HepG2 (cell line): ENCODE data around the gene RREB1. TPM values are rescaled to one million over a fixed set of nuclear protein-coding genes. Genes with fewer than 3 reads are reported as not detected.

Experiments
- AKAP8 ChIP-seq: sonication (generic); formaldehyde crosslinking; IDR thresholded peaks from 2 replicates; pipeline ENCODE4 v1.5.1; 2020; ENCODE audit warnings: mild to moderate bottlenecking, missing genetic modification reagents
- BRD4 ChIP-seq: sonication (generic); formaldehyde crosslinking; IDR thresholded peaks from 2 replicates; pipeline ENCODE4 v1.4.0; 2020; ENCODE audit warnings: missing genetic modification reagents
- ELF3 ChIP-seq: IDR thresholded peaks from 2 replicates; pipeline ENCODE4 v1.6.1; 2016; ENCODE audit warnings: missing genetic modification reagents, missing compliant biosample characterization
- FOXA1 ChIP-seq, 2 experiments: fragments of 450-650 bp in 1 of 2; sonication (generic) in 1 of 2; formaldehyde crosslinking in 1 of 2; IDR thresholded peaks; 2 replicates each; pipeline versions ENCODE4 v1.4.0 to v1.6.1; 2016 to 2020; ENCODE audit warnings: missing genetic modification reagents in 1 of 2
- FOXA3 ChIP-seq: IDR thresholded peaks from 2 replicates; pipeline ENCODE4 v1.6.1; 2016; ENCODE audit warnings: missing genetic modification reagents, missing compliant biosample characterization
- GABPB1 ChIP-seq: IDR thresholded peaks from 2 replicates; pipeline ENCODE4 v1.6.1; 2016; ENCODE audit warnings: mild to moderate bottlenecking, missing genetic modification reagents, moderate library complexity, missing compliant biosample characterization
- GFI1 ChIP-seq: sonication (generic); formaldehyde crosslinking; IDR thresholded peaks from 2 replicates; pipeline ENCODE4 v1.5.0; 2020; ENCODE audit warnings: missing genetic modification reagents, mild to moderate bottlenecking, borderline replicate concordance
- HNRNPL ChIP-seq: fragments of 200-400 bp; formaldehyde crosslinking; IDR thresholded peaks from 2 replicates; pipeline ENCODE4 v1.6.1; 2017; ENCODE audit warnings: mild to moderate bottlenecking, low read depth, low read length
- HOXA7 ChIP-seq: sonication (generic); formaldehyde crosslinking; IDR thresholded peaks from 2 replicates; pipeline ENCODE4 v1.8.1; 2022; ENCODE audit warnings: mild to moderate bottlenecking, missing genetic modification reagents, moderate library complexity
- JUND ChIP-seq: sonication (generic); formaldehyde crosslinking; IDR thresholded peaks from 2 replicates; pipeline ENCODE4 v1.8.0; 2022; ENCODE audit warnings: mild to moderate bottlenecking, missing genetic modification reagents
- KAT7 ChIP-seq: IDR thresholded peaks from 2 replicates; pipeline ENCODE4 v1.6.1; 2018; ENCODE audit warnings: borderline replicate concordance, missing compliant biosample characterization
- MAZ ChIP-seq, 2 experiments: sonication (generic) in 1 of 2; formaldehyde crosslinking in 1 of 2; IDR thresholded peaks; 2 replicates each; pipeline versions ENCODE4 v1.5.0 to v1.6.1; 2012 to 2020; ENCODE audit warnings: low read depth in 2 of 2, mild to moderate bottlenecking in 2 of 2, borderline replicate concordance in 1 of 2, improper control_type of control experiment in 1 of 2, low read length in 1 of 2, missing genetic modification reagents in 1 of 2, moderate library complexity in 1 of 2
- RAD21 ChIP-seq: fragments of 450-650 bp; formaldehyde crosslinking; IDR thresholded peaks from 2 replicates; pipeline ENCODE4 v1.5.0; 2020; ENCODE audit warnings: mild to moderate bottlenecking
- RBM22 ChIP-seq: fragments of 200-400 bp; formaldehyde crosslinking; optimal IDR thresholded peaks from 2 replicates; pipeline ENCODE3; 2017; ENCODE audit warnings: mild to moderate bottlenecking, low read length, moderate library complexity
- REL ChIP-seq: sonication (generic); formaldehyde crosslinking; conservative IDR thresholded peaks from 2 replicates; pipeline ENCODE4 v1.8.0; 2022; ENCODE audit warnings: mild to moderate bottlenecking, missing genetic modification reagents, moderate library complexity
- RXRA ChIP-seq: sonication (generic); formaldehyde crosslinking; IDR thresholded peaks from 2 replicates; pipeline ENCODE4 v1.5.1; 2020; ENCODE audit warnings: missing genetic modification reagents
- SMARCC2 ChIP-seq: fragments of 450-650 bp; IDR thresholded peaks from 2 replicates; pipeline ENCODE4 v1.6.1; 2017; ENCODE audit warnings: antibody characterized with exemption, mild to moderate bottlenecking
- SOX13 ChIP-seq, 3 experiments: fragments of 450-650 bp in 1 of 3; sonication (generic) in 1 of 3; formaldehyde crosslinking in 1 of 3; IDR thresholded peaks in 2 of 3; conservative IDR thresholded peaks in 1 of 3; 2 replicates each; pipeline versions ENCODE4 v1.5.0 to v1.6.1; 2016 to 2020; ENCODE audit warnings: antibody characterized with exemption in 1 of 3, mild to moderate bottlenecking in 1 of 3, missing compliant biosample characterization in 1 of 3, missing genetic modification reagents in 1 of 3, moderate library complexity in 1 of 3
- SP5 ChIP-seq: IDR thresholded peaks from 2 replicates; pipeline ENCODE4 v1.6.1; 2016; ENCODE audit warnings: low read depth, borderline replicate concordance
- SSRP1 ChIP-seq: IDR thresholded peaks from 2 replicates; pipeline ENCODE4 v1.6.1; 2016; ENCODE audit warnings: control low read depth
- SYNCRIP ChIP-seq: fragments of 200-400 bp; formaldehyde crosslinking; IDR thresholded peaks from 2 replicates; pipeline ENCODE4 v1.6.1; 2018; ENCODE audit warnings: mild to moderate bottlenecking, low read depth, low read length; ENCODE audit not compliant: insufficient read depth
- TBX3 ChIP-seq: fragments of 450-650 bp; IDR thresholded peaks from 2 replicates; pipeline ENCODE4 v1.6.1; 2017; ENCODE audit warnings: antibody characterized with exemption, mild to moderate bottlenecking, inconsistent platforms, borderline replicate concordance
- TEAD2 ChIP-seq: sonication (generic); formaldehyde crosslinking; IDR thresholded peaks from 2 replicates; pipeline ENCODE4 v1.9.0; 2021; ENCODE audit warnings: missing genetic modification reagents
- TEAD3 ChIP-seq: optimal IDR thresholded peaks from 2 replicates; pipeline ENCODE3; 2016; ENCODE audit warnings: borderline replicate concordance
- ZNF234 ChIP-seq: sonication (generic); formaldehyde crosslinking; conservative IDR thresholded peaks from 2 replicates; pipeline ENCODE4 v1.5.1; 2020; ENCODE audit warnings: mild to moderate bottlenecking, missing genetic modification reagents
- ZNF263 ChIP-seq: sonication (generic); formaldehyde crosslinking; IDR thresholded peaks from 2 replicates; pipeline ENCODE4 v1.4.0; 2020; ENCODE audit warnings: missing genetic modification reagents
- ZNF296 ChIP-seq: sonication (generic); formaldehyde crosslinking; conservative IDR thresholded peaks from 2 replicates; pipeline ENCODE4 v1.5.0; 2020; ENCODE audit warnings: mild to moderate bottlenecking, missing genetic modification reagents
- ZNF749 ChIP-seq: sonication (generic); formaldehyde crosslinking; IDR thresholded peaks from 2 replicates; pipeline ENCODE4 v1.8.0; 2022; ENCODE audit warnings: mild to moderate bottlenecking, missing genetic modification reagents, moderate library complexity, borderline replicate concordance
- polyA plus RNA-seq, 8 experiments: library from polyadenylated mRNA; depleted of rRNA in 3 of 8; stranded (reverse) in 7 of 8; unstranded in 1 of 8; fragments of >200 nt; fragmentation: Illumina TruSeq in 4 of 8; extraction: Trizol in 4 of 8; gene quantifications; 2 replicates each; pipeline versions ENCODE4 v1.2.1 to v1.2.3, GENCODE V29; 2011 to 2016; ENCODE audit warnings: low read depth in 4 of 8, missing spikeins in 1 of 8, mixed read lengths in 1 of 8; ENCODE audit not compliant: insufficient read depth in 1 of 8
- total RNA-seq, 5 experiments: library from RNA; depleted of rRNA; stranded (reverse); fragments of >200 nt; fragmentation: Illumina TruSeq; extraction: Trizol; gene quantifications; 2 replicates each; pipeline ENCODE4 v1.2.3, GENCODE V29; 2016; ENCODE audit warnings: low read depth in 1 of 5
- TF ChIP-seq, protein P1 (sequence below): sonication (generic); formaldehyde crosslinking; IDR thresholded peaks from 2 replicates; pipeline ENCODE4 v1.4.0; 2020; ENCODE audit warnings: missing genetic modification reagents

The RREB1 gene
- total and polyA plus RNA-seq, 2 of the 13 experiments (the other 11 are each of a cell fraction or from before 2014, with no cell fraction given), result 6.1 to 23.2 TPM

DNA sequence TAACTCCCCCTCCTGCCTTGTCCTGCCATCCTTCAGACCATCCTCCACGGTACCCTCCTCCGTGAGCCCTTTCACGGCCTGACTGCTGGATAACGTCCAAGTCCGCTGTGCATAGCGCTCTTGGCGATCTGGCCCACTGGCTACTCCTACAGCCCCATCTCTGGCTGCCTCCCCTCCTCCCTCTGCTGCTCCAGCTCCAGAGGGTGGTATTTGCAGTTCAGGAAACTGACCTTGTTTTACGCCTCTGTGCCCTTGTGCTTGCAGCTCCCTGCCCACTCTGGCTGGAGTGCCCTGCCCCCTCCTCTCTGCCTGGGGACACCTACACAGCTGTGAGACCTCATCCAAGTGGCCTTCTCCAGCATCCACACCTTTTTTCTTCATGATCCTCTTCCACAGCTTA is 6.5 kb upstream of the RREB1 start (continued):
- TF ChIP-seq MAZ (IDR thresholded peaks at IDR 0.05; ENCODE audit: borderline replicate concordance, low read depth, low read length) (peak; percentile 59; the same call in 1 of the 2 replicates), MAZ (CRISPR knock-in tag; IDR thresholded peaks at IDR 0.05; ENCODE audit: low read depth) (0 out of 2 replicates have a peak, but pooled peaks have one; percentile 39), KAT7 (no peak), ELF3 (CRISPR knock-in tag) (peak; percentile 62), FOXA1 (IDR thresholded peaks at IDR 0.05) (no peak), FOXA1 (CRISPR knock-in tag; IDR thresholded peaks at IDR 0.05) (peak; percentile 47; the same call in 1 of the 2 replicates), ZNF749 (CRISPR knock-in tag) (no peak), HOXA7 (CRISPR knock-in tag) (no peak), SP5 (CRISPR knock-in tag) (peak; percentile 39; the same call in 1 of the 2 replicates), ZNF234 (CRISPR knock-in tag) (no peak), SOX13 (IDR thresholded peaks at IDR 0.05) (no peak), SOX13 (CRISPR knock-in tag; conservative IDR thresholded peaks at IDR 0.05 in 1 of 2, IDR thresholded peaks at IDR 0.05 in 1 of 2) (peak in 1 of 2 experiments; percentile 51; a peak in 2 of 4 replicates), RAD21 (0 out of 2 replicates have a peak, but pooled peaks have one; percentile 2), SMARCC2 (no peak), ZNF263 (CRISPR knock-in tag) (peak; percentile 83), FOXA3 (CRISPR knock-in tag) (peak; percentile 19; the same call in 1 of the 2 replicates), SYNCRIP (no peak), REL (peak; percentile 59; the same call in 1 of the 2 replicates), TBX3 (no peak), GABPB1 (CRISPR knock-in tag) (0 out of 2 replicates have a peak, but pooled peaks have one; percentile 22), RBM22 (no peak), AKAP8 (CRISPR knock-in tag) (no peak), SSRP1 (CRISPR knock-in tag) (no peak), BRD4 (CRISPR knock-in tag) (no peak), TEAD3 (CRISPR knock-in tag) (peak; percentile 88), ZNF296 (CRISPR knock-in tag) (no peak), RXRA (CRISPR knock-in tag) (0 out of 2 replicates have a peak, but pooled peaks have one; percentile 29), JUND (0 out of 2 replicates have a peak, but pooled peaks have one; percentile 13), TEAD2 (no peak), HNRNPL (peak; percentile 53; the same call in 1 of the 2 replicates), GFI1 (CRISPR knock-in tag) (no peak)
- TF ChIP-seq, protein P1, sequence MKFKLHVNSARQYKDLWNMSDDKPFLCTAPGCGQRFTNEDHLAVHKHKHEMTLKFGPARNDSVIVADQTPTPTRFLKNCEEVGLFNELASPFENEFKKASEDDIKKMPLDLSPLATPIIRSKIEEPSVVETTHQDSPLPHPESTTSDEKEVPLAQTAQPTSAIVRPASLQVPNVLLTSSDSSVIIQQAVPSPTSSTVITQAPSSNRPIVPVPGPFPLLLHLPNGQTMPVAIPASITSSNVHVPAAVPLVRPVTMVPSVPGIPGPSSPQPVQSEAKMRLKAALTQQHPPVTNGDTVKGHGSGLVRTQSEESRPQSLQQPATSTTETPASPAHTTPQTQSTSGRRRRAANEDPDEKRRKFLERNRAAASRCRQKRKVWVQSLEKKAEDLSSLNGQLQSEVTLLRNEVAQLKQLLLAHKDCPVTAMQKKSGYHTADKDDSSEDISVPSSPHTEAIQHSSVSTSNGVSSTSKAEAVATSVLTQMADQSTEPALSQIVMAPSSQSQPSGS (CRISPR knock-in tag), result 0 out of 2 replicates have a peak, but pooled peaks have one; percentile 32
